Mesenteric fat pad (tissue), 1 donor: ENCODE results near the gene LBP. TPM values are rescaled to one million over a fixed set of nuclear protein-coding genes. Genes with fewer than 3 reads are reported as not detected.
"Not testable (repeated sequence)": the region's sequence is repeated elsewhere in the genome, so short reads cannot be mapped to it uniquely, and the experiment has no call there.

Experiments used
- DNase-seq: peaks from one replicate; pipeline ENCODE4 v3.0.0-alpha.2; 2020; ENCODE audit warnings: low spot score
- total RNA-seq: library from RNA; stranded (reverse); fragmentation: NEBNext Ultra II Directional; extraction: Animal tissue kit (Norgen Biotek cat#: 25700); gene quantifications from one replicate; pipeline ENCODE4 v1.2.1, GENCODE V29; 2021
- donor health status: DM: yes; HTN: yes; CAD: no.

Gene LBP
- total RNA-seq, 1 donor from 2014 or later = 59.3 TPM

DNA sequence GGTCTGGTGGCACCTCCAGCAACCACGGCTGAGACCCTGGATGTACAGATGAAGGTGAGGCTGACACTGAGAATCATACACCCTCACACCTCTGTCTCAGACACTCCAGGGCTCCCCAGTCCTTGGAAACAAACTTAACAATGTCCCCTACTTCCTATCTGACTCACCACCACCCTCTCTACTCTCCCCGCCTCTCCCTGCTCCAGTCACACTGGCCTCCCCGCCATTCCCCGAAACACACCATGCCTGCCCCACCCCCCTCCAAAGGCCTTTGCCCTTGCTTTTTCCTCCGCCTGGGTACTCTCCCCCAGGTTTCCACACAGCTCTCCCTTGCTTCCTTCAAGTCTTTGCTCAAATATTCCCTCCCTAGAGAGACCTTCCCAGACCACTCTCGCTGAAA lies 26.1 kb upstream of the LBP start:
- no peak for DNase-seq

DNA sequence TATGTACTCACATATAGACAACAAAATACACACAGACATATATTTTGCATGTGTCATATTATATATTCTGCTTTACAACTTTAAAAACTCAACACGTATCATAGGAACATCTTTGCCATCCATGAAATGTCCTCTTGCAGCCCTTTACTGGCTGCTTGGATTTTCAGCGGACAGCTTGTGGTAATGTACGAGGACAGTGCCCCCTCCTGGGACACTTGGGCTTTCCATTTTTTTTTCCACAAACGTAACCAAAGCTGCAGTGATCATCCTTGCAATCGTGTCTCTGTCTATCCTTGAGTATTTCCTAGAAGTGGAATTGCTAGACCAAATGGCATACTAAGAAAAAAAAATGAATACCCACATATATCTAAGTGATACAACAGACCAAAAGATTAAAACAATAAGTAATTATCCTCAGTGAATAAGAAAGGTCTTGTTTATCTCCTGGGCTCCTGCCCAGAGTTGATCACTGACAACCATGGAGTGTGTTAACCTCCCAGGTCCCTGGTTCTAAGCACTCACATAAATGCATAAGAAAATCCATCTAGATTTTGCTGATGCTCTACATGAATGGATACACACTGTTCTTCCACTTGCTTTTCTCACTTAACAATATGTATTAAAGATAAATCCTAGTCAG lies 24.2 kb upstream of the LBP start:
- DNase-seq = no peak

DNA sequence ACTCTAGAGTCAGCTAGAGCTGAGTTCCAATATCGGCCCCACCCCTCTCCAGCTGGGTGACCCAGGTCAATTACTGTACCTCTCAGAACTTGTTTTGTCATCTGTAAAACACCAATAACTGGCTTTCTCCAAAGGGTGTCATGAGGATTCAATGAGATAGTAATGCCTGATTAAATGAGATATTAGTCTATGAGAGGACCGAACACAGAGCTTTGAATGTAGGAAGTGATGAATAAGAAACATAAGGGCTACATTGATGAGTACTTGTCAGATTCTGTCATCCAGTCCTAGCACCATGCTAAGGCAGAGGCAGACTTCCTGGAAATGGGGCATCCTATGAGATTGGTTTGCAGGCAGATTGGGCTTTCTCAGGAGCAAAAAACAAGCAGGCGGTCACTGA lies 22.1 kb upstream of the LBP start:
- DNase-seq = no peak

DNA sequence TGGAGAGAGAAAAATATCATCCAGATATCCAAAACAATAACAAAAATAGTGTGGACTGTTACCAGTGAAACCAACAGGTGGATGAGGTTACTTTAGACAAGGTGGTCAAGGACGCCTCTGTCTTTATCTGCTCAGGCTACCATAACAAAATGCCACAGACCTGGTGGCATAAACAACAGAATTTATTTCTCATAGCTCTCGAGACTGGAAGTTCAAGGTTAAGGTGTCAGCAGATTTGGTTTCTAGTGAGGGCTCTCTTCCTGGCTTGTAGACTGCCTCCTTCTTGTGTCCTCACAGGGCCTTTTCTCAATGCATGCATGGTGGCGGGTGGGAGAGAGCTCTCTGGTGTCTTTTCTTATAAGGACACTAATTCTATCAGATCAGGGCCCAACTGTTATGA lies 21.1 kb upstream of the LBP start:
- no peak for DNase-seq

DNA sequence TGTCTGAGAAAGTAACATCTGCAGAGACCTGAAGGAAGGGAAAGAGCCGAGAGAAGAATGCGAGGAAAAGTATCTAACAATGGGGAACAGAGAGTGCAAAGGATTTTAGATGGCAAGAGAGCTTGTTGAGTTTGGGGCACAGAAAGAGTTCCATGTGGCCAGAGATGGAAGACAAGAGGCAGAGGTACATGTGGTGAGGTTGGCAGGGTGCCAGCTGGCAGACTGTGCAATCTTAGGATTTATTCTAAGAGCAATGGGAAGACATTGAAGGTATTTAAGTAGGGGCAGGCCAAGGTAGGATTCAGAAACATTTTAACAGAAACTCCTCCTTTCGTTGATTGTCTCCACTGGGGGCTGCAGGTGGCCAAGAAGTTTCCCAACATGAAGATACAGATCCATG lies 20.4 kb upstream of the LBP start:
- no peak for DNase-seq

DNA sequence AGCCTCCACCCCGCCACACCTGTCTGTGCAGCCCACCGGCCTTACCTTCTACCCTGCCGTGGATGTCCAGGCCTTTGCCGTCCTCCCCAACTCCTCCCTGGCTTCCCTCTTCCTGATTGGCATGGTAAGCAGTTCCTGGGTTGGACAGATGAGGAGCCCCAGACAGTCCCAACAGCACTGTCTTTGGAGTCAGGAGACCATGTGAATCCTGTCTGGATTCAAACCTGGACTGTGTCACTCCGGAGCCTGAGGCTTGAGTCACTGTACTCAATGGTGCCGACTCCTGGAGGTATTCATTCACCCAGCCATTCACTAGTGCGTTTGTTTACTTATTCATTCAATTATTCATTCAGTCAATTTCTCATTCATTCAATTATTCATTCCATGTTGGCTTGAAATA lies 20.0 kb upstream of the LBP start:
- DNase-seq = no peak

DNA sequence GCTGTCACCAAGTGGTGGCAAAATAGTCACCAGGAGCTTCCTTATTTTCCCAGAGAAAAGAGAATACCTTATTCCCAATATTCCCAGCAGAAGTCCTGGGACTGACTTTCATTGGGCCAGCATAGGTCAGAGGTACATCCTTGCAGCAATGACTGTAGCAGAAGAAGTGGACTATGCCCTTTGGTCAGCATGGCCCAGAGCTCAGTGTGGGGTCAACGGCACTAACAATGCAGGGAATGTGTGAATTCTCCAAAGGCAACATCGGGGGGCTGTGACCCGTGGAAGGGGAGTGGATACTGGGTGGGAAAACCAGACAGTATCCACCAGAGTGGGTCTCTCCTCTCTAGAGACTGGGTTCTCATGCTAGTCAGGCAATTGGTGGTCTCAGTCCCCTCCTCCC lies 15.6 kb upstream of the LBP start:
- no peak for DNase-seq

DNA sequence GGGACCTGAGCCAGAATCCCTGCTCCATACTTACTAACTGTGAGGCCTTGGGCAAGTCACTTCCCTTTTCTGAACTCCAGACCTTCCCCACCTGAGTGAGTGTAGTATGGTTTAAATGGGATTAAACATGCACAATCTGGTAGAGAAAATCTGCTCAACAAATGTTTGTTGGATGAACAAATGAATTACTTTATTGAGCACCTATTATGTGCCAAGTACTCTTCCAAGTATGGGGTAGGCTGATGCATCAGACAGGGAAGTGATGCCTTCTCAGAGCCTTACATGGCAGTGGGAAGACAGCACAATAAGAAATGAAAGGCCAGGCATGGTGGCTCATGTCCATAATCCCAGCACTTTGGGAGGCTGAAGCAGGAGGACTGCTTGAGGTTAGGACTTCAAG lies 15.0 kb upstream of the LBP start:
- no peak for DNase-seq

DNA sequence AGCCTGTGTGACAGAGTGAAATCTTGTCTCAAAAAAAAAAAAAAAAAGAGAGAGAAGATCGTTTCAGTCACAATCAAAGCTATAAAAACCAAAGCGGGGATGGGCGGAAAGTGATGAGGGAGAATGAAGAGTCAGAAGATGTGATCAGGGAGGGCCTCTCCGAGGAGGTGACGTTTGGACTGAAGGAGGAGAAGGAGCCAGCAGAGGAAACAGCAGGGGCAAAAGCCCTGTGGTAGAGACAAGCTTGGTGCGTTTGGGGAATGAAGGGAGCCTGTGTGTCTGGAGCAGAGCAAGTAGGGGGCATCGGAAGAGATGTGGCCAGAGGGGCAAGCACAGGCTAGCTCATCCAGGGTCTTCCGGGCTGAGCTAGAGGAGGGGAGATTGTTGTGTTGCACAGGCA lies 14.5 kb upstream of the LBP start:
- DNase-seq = no peak

DNA sequence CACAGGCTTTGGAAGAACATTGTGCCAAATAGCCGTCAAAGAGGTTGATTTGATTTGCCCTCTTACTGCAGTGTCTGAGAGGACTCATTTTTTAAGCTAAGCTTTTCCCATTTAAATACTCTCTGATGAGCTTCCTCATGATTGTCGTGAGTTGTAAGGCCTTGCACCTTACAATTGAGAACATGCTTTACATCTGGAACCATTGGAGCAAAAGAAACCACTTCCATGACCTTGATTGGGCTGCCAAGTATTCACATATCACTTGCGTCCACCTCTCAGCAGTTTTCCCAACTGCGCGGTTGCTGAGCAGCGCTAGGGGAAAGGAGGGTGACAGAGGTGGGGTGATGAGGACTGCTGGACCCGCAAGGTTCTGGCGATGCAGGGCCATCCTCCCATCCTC lies 12.3 kb upstream of the LBP start:
- DNase-seq = no peak

DNA sequence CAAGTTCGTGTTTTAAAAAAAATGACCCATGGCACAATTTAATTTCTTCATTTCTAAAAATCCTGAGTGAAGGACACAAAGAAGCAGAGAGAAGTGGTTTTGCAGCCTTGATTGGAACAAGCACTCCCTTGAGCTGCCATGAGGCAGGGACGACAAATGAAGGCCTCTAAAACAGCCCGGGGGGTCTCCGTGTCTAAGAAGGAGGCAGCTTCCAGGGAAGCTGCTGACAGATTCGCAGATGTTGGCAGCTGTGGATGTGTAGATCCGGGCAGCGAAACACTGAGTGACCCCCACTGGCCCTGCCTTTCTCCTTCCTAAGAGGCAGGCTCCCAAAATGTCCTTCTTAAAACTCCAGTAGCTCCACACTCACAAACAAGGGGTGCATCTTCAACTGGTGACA lies 9.6 kb upstream of the LBP start:
- DNase-seq = no peak

DNA sequence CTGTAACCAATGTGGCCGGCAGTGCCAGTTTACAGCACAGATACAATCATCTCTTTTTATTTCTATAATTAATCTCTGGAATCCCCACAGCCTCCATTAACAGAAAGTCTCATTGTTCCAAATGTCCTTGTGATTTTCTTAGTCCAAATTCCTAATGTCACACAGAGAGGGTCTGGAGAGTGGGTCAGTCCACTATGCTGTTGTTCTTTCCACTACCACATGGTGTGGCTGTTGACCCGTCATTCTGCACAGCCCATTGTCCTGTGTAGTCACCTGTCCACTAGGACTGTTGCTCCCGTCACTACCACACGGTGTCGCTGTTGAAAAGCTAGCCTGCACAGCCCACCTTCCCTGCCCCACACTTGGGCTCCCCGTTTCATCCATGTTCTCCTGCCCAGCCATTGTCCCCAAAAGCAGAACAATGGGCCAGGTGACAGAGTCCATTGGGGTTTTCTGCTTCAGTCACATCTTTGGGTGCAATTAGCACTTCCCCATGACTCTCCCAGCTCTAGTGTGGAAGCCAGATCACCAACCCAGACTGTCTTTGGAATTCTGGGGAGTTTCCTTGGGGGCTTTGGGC lies 8.6 kb upstream of the LBP start:
- no peak for DNase-seq

DNA sequence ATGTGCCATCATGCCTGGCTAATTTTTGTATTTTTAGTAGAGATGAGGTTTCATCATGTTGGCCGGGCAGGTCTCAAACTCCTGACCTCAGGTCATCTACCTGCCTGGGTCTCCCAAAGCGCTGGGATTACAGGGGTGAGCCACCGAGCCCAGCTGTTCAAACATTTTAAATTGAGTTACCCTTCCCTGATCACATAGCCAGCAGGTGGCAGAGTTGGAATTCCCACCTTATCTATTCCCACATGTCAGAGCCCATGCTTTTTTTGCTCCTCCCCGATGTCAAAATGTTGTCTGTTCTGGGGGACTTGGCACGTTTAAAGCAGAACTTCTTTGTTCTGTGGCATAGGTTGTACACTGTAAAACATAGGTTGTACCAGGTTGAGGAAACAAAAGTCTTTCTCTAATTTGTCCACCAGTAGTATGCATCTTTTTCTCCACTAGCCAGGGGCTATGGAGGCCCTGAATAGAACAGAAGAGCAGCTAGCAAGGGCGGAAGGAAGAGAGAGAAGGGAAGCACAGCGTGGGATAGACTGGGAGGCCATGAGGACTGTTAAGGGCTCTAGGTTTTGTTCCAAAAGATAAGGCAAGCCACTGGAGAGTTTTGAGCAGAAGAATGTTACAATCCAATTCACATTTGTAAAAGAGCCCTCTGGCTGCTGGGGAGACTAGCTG lies 7.3 kb upstream of the LBP start:
- no peak for DNase-seq

DNA sequence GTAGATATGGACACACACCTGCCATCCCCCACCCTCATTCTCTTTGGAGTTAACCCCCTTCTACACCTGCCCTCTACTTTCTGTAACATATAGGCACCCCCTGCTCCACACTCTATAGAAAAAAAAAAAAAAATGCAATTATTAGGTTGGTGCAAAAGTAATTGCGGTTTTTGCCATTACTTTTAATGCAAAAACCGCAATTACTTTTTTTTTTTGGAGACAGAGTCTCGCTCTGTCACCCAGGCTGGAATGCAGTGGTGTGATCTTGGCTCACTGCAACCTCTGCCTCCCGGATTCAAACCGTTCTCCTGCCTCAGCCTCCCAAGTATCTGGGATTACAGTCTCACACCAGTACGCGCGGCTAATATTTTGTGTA lies 6.8 kb upstream of the LBP start:
- not testable (repeated sequence) for DNase-seq

DNA sequence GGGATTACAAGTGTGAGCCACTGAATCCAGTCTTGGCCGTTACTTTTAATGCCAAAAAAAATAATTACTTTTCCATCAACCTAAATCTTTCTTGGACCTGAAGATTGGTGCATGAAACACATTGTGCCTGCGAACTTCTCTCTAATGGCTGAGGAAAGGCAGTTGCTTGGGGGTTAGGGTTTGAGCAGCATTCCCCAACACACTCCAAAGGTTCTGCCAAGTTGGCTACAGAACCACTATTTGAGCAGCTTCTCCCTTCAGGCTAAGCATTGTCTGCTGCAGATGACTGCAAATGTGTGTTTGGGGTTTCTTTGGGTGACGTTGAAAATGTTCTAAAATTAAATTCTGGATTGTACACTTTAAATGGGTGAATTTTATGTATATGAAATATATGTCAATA lies 6.3 kb upstream of the LBP start:
- DNase-seq = no peak

DNA sequence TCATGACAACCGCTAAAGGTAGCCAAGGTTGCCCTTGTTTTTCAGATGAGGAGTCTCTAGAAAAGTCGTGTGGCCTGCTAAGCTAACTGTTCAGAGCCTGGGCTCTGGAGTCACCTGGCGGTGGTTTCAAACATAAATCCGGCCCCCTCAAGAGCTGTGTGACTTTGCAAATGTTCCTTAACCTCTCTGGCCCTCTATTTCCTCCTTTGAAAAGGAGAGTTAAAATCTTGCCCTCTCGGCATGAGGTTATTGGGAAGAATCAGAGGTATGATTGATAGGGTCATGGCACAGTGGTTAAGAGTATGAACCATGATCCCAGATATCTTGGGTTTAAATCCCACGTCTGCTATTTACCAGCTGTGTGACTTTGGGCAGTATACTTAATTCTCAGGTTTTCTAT lies 5.6 kb upstream of the LBP start:
- DNase-seq = no peak

DNA sequence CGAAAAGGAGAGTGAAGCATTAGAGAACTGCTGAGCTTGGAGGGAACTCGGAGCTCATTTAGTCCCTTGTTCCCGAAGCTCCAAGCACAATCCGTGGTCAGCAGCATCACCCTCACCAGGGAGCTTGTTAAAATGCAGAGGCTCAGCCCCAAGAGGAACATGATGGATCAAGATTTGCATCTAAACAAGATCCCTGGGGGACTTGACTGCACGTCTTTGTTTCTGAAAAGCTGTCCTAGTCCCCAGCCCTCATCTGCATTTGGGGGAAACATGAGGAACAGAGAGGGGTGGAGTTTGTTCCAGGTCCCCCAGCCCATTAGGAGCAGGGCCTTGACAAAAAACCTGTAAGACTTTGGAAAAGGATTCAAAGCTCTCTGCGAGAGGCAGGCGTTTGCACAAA lies 4.1 kb upstream of the LBP start:
- DNase-seq = no peak

DNA sequence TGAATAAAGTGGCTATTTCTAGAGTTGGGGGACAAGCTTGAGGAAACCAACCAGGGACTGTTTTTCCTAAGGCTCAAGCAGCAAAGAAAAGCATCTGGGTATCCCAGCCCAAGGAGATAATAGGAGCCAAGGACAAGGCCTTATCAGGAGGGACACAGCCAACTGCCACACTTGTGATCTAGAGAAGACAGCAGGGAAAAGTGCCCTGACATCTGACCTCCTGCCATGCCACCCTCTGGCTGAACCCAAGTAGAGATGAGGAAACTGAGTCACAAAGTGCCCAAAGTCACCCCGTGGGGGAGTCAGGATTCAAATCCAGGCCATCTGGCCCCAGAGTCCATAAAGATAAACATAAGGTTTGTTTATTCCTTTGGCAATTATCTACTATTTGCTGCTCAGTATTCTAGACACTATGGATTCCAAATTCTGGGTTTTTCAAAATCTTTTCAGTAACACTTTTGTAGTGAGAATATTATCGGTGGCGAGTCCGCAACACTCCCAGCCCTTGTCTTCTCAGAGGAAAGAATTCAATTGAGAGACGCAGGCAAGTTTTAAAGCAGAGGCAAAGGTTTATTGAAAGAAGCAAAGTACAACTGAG lies 3.5 kb upstream of the LBP start:
- DNase-seq = no peak

DNA sequence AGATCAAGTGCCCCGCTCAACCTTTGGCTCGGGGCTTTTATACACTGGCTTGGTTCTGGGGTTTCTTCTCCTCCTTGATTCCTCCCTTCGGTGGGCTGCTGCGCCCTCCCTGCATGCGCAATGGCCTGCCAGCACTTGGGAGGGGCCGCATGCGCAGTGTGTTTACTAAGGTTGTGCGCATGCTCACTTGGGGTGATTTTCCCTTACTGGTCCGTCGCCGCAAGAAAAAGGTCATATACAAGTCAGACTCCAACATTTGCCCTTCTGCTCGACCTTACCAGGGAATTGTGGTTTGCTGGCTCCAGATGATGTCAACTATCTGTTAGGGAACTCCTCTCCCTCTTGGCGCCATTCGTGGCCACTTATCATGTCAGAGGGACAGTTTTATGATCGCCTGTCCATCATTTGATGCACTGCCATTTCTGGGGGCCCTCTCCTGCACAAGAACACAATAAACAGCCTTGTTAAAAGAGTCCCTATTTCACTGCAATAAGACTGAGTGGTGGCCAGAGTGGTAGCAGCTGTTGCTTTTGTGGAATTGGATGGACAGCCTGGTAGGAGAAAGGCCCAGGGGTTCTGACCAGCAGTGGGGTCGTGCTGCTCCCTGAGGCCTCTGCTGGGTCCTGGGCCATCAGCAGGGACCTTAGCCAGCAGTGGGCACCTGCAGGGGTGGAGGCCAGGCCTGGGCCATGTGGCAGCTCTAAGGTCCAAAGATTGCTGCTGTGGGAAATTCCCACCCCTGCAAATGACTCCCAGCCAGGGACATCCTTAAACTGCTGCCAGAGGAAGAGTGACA lies 2.8 kb upstream of the LBP start:
- DNase-seq = no peak

DNA sequence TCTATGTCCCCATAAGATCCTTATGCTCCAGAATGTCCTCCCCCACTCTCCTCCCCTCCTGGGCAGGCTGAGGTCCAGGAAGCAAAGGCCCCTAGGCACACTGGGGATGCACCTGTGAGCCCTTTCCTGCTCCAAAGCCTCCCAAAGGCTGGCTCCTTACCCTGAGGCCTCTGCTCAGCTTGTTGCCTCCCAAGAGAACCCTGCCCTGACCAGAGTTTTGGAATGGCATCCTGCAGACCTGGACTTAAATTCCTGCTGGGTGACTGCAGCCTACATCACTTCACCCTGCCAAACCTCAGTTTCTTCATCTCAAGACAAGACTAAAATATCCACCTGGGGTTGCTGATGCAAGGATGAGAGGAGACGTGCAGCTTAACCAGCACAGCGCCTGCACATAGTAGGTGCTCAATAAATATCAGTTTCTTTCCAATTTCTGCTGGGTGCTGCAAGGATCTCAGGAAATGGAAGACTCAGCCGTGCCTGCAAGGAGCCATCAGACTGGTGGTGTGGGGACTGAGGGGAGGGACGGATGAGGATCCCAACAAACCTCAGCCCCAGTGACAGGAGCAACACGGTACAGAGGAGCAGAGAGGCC lies 2.1 kb upstream of the LBP start:
- DNase-seq = no peak

DNA sequence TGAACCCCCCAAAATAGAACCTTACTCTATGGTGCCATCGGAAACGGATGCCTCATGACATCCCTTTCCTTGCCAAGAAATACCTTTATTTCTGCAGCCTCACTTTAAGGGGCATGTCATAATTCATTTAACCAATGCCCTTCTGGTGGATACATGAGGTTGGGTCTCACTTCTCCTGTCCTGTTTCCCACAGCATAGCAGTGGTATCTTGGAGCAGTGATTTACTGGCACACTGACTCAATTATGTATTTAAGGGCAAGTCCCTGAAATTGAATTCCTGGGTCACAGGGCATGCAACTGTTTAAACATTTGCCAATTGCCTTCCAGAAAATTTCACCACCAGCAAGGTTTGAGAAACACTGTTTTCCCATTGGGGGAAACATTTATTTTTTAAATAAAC lies 639 bp upstream of the LBP start:
- no peak for DNase-seq

DNA sequence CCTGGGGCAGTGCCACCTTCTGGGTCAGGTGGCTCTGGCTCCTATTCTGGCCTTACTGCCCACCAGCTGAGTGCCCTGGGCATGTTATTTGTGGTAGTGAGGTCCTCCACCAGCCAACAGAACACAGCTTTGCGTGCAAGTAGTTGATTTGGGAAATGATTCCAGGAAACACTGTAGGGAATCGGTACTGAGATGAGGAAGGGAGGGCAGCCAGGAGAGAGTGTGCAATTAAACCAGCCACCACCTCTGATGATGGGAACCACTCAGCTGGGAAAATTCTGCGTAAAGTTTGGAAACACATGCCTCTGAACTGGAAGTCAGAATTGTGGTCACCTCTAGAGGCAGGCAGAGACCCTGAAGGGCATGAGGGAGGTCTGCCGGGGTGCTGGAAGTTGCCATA lies 459 bp downstream of the LBP start:
- DNase-seq = no peak
